OCI-LY7 (cell line): ENCODE results near the gene GTPBP10. TPM values are rescaled to one million over a fixed set of nuclear protein-coding genes. Genes with fewer than 3 reads are reported as not detected.

ENCODE experiments used
- BruUV-seq: library from RNA; stranded (reverse); fragments of 400-500 nt; replicated peaks from 2 replicates; lab custom pipeline; 2021; lab: Mats Ljungman, UMichigan
- CTCF ChIA-PET: fragments of 300-600 bp; sonication (Branson Sonifier 250); formaldehyde crosslinking; loops from one replicate; lab custom pipeline; 2022; ENCODE audit warnings: antibody characterized with exemption; ENCODE audit not compliant: unreplicated experiment; lab: Charles Lee
- POLR2A ChIA-PET: fragments of 300-600 bp; sonication (Branson Sonifier 250); formaldehyde crosslinking; loops from one replicate; lab custom pipeline; 2022; ENCODE audit warnings: antibody characterized with exemption; lab: Charles Lee
- DNase-seq: peaks from one replicate; pipeline ENCODE4 v3.0.0-alpha.2; 2015; ENCODE audit warnings: low spot score
- H2AFZ ChIP-seq: fragments of 200-600 bp; sonication (generic), shearing (Covaris generic); 2 replicates; pipeline ENCODE4 v1.6.1; 2014; ENCODE audit warnings: mild to moderate bottlenecking, antibody characterized with exemption, low read length, moderate library complexity
- H3K27ac ChIP-seq: fragments of 200-600 bp; sonication (generic); 2 replicates; pipeline ENCODE4 v1.5.1; 2014; ENCODE audit warnings: mixed run types, low read depth, mild to moderate bottlenecking, moderate library complexity, low read length, inconsistent platforms; ENCODE audit not compliant: poor library complexity, severe bottlenecking
- H3K36me3 ChIP-seq: fragments of 200-600 bp; sonication (generic); 2 replicates; pipeline ENCODE4 v1.6.1; 2014; ENCODE audit warnings: mild to moderate bottlenecking, antibody characterized with exemption, low read length, moderate library complexity, mixed read lengths; ENCODE audit not compliant: insufficient read depth
- H3K4me1 ChIP-seq: fragments of 200-600 bp; sonication (generic); 2 replicates; pipeline ENCODE4 v1.5.1; 2014; ENCODE audit warnings: mild to moderate bottlenecking, low read length; ENCODE audit not compliant: insufficient read depth, poor library complexity, severe bottlenecking
- H3K4me2 ChIP-seq: fragments of 200-600 bp; sonication (generic); 2 replicates; pipeline ENCODE4 v1.6.1; 2014; ENCODE audit warnings: mild to moderate bottlenecking, low read length
- H3K4me3 ChIP-seq: fragments of 200-600 bp; sonication (generic); 2 replicates; pipeline ENCODE4 v1.5.1; 2014; ENCODE audit warnings: mild to moderate bottlenecking, low read depth, low read length; ENCODE audit not compliant: poor library complexity, severe bottlenecking
- H3K79me2 ChIP-seq: fragments of 200-600 bp; sonication (generic); 2 replicates; pipeline ENCODE4 v1.6.1; 2016; ENCODE audit warnings: low read depth, mild to moderate bottlenecking, low read length, moderate library complexity, mixed read lengths; ENCODE audit not compliant: insufficient read depth
- H3K9me2 ChIP-seq: fragments of 200-600 bp; sonication (generic); 2 replicates; pipeline ENCODE4 v1.6.1; 2016; ENCODE audit warnings: mild to moderate bottlenecking, low read length, mixed read lengths; ENCODE audit not compliant: insufficient read depth
- H3K9me3 ChIP-seq: fragments of 200-600 bp; sonication (generic); 2 replicates; pipeline ENCODE4 v1.6.1; 2014; ENCODE audit warnings: mild to moderate bottlenecking, mixed run types, low read length, mixed read lengths
- H4K20me1 ChIP-seq: fragments of 200-600 bp; sonication (generic); 2 replicates; pipeline ENCODE4 v1.6.1; 2014; ENCODE audit warnings: mild to moderate bottlenecking, antibody characterized with exemption, low read length, moderate library complexity, mixed read lengths; ENCODE audit not compliant: insufficient read depth
- CTCF ChIP-seq: fragments of 200-600 bp; sonication (generic); conservative IDR thresholded peaks from 2 replicates; pipeline ENCODE4 v1.5.1; 2014; ENCODE audit warnings: mild to moderate bottlenecking, antibody characterized with exemption, low read length, moderate library complexity, mixed read lengths
- EZH2phosphoT487 ChIP-seq: fragments of 200-600 bp; sonication (generic); IDR thresholded peaks from 2 replicates; pipeline ENCODE4 v1.6.1; 2018; ENCODE audit warnings: low read depth, borderline replicate concordance, mild to moderate bottlenecking, mixed run types, antibody characterized with exemption, low read length, moderate library complexity, mixed read lengths
- intact Hi-C: fragments of 100-400 bp; cut with micrococcal nuclease; formaldehyde crosslinking; loops from one replicate; pipeline ENCODE4 v1.10.0; 2022; ENCODE audit not compliant: unreplicated experiment
- total RNA-seq, 2 experiments: library from RNA; depleted of rRNA in 1 of 2; stranded (reverse); fragments of >200 nt in 1 of 2; shearing (Covaris generic) in 1 of 2; gene quantifications; 2 replicates each; pipeline ENCODE4 v1.2.3, GENCODE V29; 2014 to 2022

The GTPBP10 gene
- total RNA-seq, 2 experiments from 2014 or later = 16.5 to 38.8 TPM

GRCh38 chr7:90351987-90352386 lies 5.5 kb downstream of the GTPBP10 start:
- Histone ChIP-seq H2AFZ (no peak overlapping the region), H3K4me2 (no peak overlapping the region), H3K36me3 (peaks cover 76% of the 10 kb centered on the region), H3K9me2 (no peaks in the 10 kb centered on the region), H3K27ac (no peak overlapping the region), H3K79me2 (peaks cover 73% of the 10 kb centered on the region), H3K4me3 (no peak overlapping the region), H3K9me3 (peaks cover 13% of the 10 kb centered on the region), H4K20me1 (no peaks in the 10 kb centered on the region), H3K4me1 (peaks cover 14% of the 10 kb centered on the region)
- DNase-seq = no peak
- CTCF ChIA-PET = no interaction called here
- POLR2A ChIA-PET = interaction anchor here (0.6 kb wide), 1 partner anchor 23 kb away, joined by 3 read pairs; no protein-coding TSS in a partner anchor
- TF ChIP-seq CTCF (no peak), EZH2phosphoT487 (no peak)
- BruUV-seq = no TSS peak
- intact Hi-C loops = no loop called here

- Histone ChIP-seq H3K9me2 (no peaks in the 10 kb centered on the region), H3K36me3 (peaks cover 98% of the 10 kb centered on the region), H4K20me1 (0 out of 2 replicates have a peak, but pooled peaks cover 3% of the 10 kb centered on the region), H3K79me2 (no peaks in the 10 kb centered on the region), H3K4me3 (no peak overlapping the region), H3K27ac (no peak overlapping the region), H3K4me2 (no peak overlapping the region), H3K4me1 (no peaks in the 10 kb centered on the region), H3K9me3 (peaks cover 4% of the 10 kb centered on the region; the same call in 1 of the 2 replicates), H2AFZ (no peak overlapping the region)
- TF ChIP-seq EZH2phosphoT487 = no peak
- TF ChIP-seq CTCF = no peak
- intact Hi-C loops = no loop called here
- no peak for DNase-seq
- no TSS peak for BruUV-seq
- ChIA-PET POLR2A (interaction anchor here (0.7 kb wide), 1 partner anchor 72 kb away, joined by 3 read pairs; no protein-coding TSS in a partner anchor), CTCF (no interaction called here)
Measured at GRCh38 chr7:90383422-90383821, 36.9 kb downstream of the GTPBP10 start.

- peaks cover 97% of the 10 kb centered on the region for H3K36me3 ChIP-seq
- no TSS peak for BruUV-seq
- no peak for TF ChIP-seq CTCF
- no peak for TF ChIP-seq EZH2phosphoT487
- POLR2A ChIA-PET = no interaction called here
- H3K79me2 ChIP-seq = no peaks in the 10 kb centered on the region
- H3K4me1 ChIP-seq = no peaks in the 10 kb centered on the region
- CTCF ChIA-PET = no interaction called here
- H3K4me2 ChIP-seq = no peak overlapping the region
- no peak overlapping the region for H3K27ac ChIP-seq
- intact Hi-C loops = no loop called here
- H3K9me3 ChIP-seq = peaks cover 4% of the 10 kb centered on the region; the same call in 1 of the 2 replicates
- no peak overlapping the region for H3K4me3 ChIP-seq
- H4K20me1 ChIP-seq = 0 out of 2 replicates have a peak, but pooled peaks cover 3% of the 10 kb centered on the region
- no peaks in the 10 kb centered on the region for H3K9me2 ChIP-seq
- no peak for DNase-seq
- H2AFZ ChIP-seq = no peak overlapping the region
Measured at GRCh38 chr7:90383861-90384260, 37.3 kb downstream of the GTPBP10 start.
